Liver (tissue), 9 donors: ENCODE results near the gene AP5M1. TPM values are rescaled to one million over a fixed set of nuclear protein-coding genes. Genes with fewer than 3 reads are reported as not detected.

Experiments
- DNase-seq: peaks from one replicate; pipeline ENCODE4 v3.0.0-alpha.2; 2017; ENCODE audit warnings: low spot score
- H3K27ac ChIP-seq, 2 donors: one replicate each; pipeline ENCODE4 v1.7.0; 2013; ENCODE audit warnings: inconsistent platforms in 2 of 2, low read length in 2 of 2, control low read depth in 1 of 2, low read depth in 1 of 2, mild to moderate bottlenecking in 1 of 2
- H3K27me3 ChIP-seq, 4 donors: one replicate each; pipeline versions ENCODE4 v1.6.1 to v1.7.0; 2013; ENCODE audit warnings: low read length in 3 of 4, inconsistent platforms in 1 of 4, mild to moderate bottlenecking in 1 of 4, moderate library complexity in 1 of 4; ENCODE audit not compliant: control insufficient read depth in 4 of 4, insufficient read depth in 4 of 4
- H3K36me3 ChIP-seq, 4 donors: one replicate each; pipeline versions ENCODE4 v1.6.1 to v1.7.0; 2013; ENCODE audit warnings: low read length in 3 of 4, mild to moderate bottlenecking in 3 of 4, low read depth in 1 of 4, moderate library complexity in 1 of 4; ENCODE audit not compliant: control insufficient read depth in 4 of 4, insufficient read depth in 3 of 4
- H3K4me1 ChIP-seq, 4 donors: one replicate each; pipeline versions ENCODE4 v1.6.1 to v1.7.0; 2013; ENCODE audit warnings: low read length in 3 of 4, mild to moderate bottlenecking in 3 of 4, moderate library complexity in 1 of 4; ENCODE audit not compliant: control insufficient read depth in 4 of 4, insufficient read depth in 4 of 4
- H3K4me3 ChIP-seq, 3 donors: one replicate each; pipeline versions ENCODE4 v1.6.1 to v1.7.0; 2013; ENCODE audit warnings: low read length in 3 of 3, control low read depth in 1 of 3, low read depth in 1 of 3, mild to moderate bottlenecking in 1 of 3
- H3K9ac ChIP-seq, 2 donors: one replicate each; pipeline ENCODE4 v1.7.0; 2013; ENCODE audit warnings: low read length in 2 of 2, mild to moderate bottlenecking in 2 of 2, moderate library complexity in 2 of 2, control low read depth in 1 of 2, low read depth in 1 of 2
- H3K9me3 ChIP-seq, 4 donors: one replicate each; pipeline versions ENCODE4 v1.6.1 to v1.7.0; 2013; ENCODE audit warnings: low read length in 3 of 4; ENCODE audit not compliant: control insufficient read depth in 4 of 4
- CTCF ChIP-seq: fragments of 150-350 bp; IDR thresholded peaks from 2 replicates; pipeline ENCODE4 v1.5.1; 2017; ENCODE audit warnings: improper control_type of control experiment, low read depth, low read length; ENCODE audit not compliant: missing input control
- EGR1 ChIP-seq, 2 donors: IDR thresholded peaks; 2 replicates each; pipeline ENCODE4 v1.6.1; 2016 to 2018; ENCODE audit warnings: antibody characterized with exemption in 2 of 2, low read depth in 2 of 2
- FOXA1 ChIP-seq: IDR thresholded peaks from 2 replicates; pipeline ENCODE4 v1.6.1; 2016; ENCODE audit warnings: antibody characterized with exemption
- FOXA2 ChIP-seq: IDR thresholded peaks from 2 replicates; pipeline ENCODE4 v1.6.1; 2016; ENCODE audit warnings: antibody characterized with exemption
- GABPA ChIP-seq, 2 donors: IDR thresholded peaks in 1 of 2; conservative IDR thresholded peaks in 1 of 2; 2 replicates each; pipeline ENCODE4 v1.6.1; 2016; ENCODE audit warnings: antibody characterized with exemption in 2 of 2, mild to moderate bottlenecking in 1 of 2, moderate library complexity in 1 of 2
- HNF4A ChIP-seq, 2 donors: conservative IDR thresholded peaks; 2 replicates each; pipeline ENCODE4 v1.6.1; 2016; ENCODE audit warnings: antibody characterized with exemption in 2 of 2, mild to moderate bottlenecking in 2 of 2
- HNF4G ChIP-seq: IDR thresholded peaks from 2 replicates; pipeline ENCODE4 v1.6.1; 2016; ENCODE audit warnings: antibody characterized with exemption
- JUND ChIP-seq, 2 donors: IDR thresholded peaks; 2 replicates each; pipeline ENCODE4 v1.6.1; 2016; ENCODE audit warnings: antibody characterized with exemption in 2 of 2
- MAX ChIP-seq: IDR thresholded peaks from 2 replicates; pipeline ENCODE4 v1.6.1; 2016; ENCODE audit warnings: antibody characterized with exemption
- NR2F2 ChIP-seq: IDR thresholded peaks from 2 replicates; pipeline ENCODE4 v1.6.1; 2016; ENCODE audit warnings: antibody characterized with exemption
- RAD21 ChIP-seq, 2 donors: IDR thresholded peaks; 2 replicates each; pipeline ENCODE4 v1.6.1; 2016; ENCODE audit warnings: antibody characterized with exemption in 2 of 2, mild to moderate bottlenecking in 2 of 2
- REST ChIP-seq: IDR thresholded peaks from 2 replicates; pipeline ENCODE4 v1.6.1; 2016; ENCODE audit warnings: antibody characterized with exemption, mild to moderate bottlenecking
- RXRA ChIP-seq, 2 donors: IDR thresholded peaks; 2 replicates each; pipeline ENCODE4 v1.6.1; 2017 to 2018; ENCODE audit warnings: antibody characterized with exemption in 2 of 2, mild to moderate bottlenecking in 1 of 2
- SP1 ChIP-seq: IDR thresholded peaks from 2 replicates; pipeline ENCODE4 v1.6.1; 2018; ENCODE audit warnings: antibody characterized with exemption, mild to moderate bottlenecking
- TAF1 ChIP-seq: conservative IDR thresholded peaks from 2 replicates; pipeline ENCODE4 v1.6.1; 2016; ENCODE audit warnings: antibody characterized with exemption, mild to moderate bottlenecking
- ZBTB33 ChIP-seq: IDR thresholded peaks from 2 replicates; pipeline ENCODE4 v1.6.1; 2016; ENCODE audit warnings: antibody characterized with exemption
- WGBS: extraction: QIAGEN DNeasy Blood & Tissue Kit; methylation state at CpG from one replicate; pipeline ENCODE4 v1.1.7; 2013; 5-methylcytosine and 5-hydroxymethylcytosine counted together
- polyA plus RNA-seq, 2 donors: library from polyadenylated mRNA; stranded (reverse) in 1 of 2; unstranded in 1 of 2; fragments of 200-250 nt in 1 of 2; fragments of >200 nt in 1 of 2; fragmentation: Nextera tagmentation in 1 of 2; extraction: Ambion mirVana in 1 of 2; gene quantifications; one replicate each; pipeline versions ENCODE4 v1.2.1 to v1.2.3, GENCODE V29; 2013 to 2015
- total RNA-seq, 2 donors: library from RNA; depleted of rRNA; stranded (reverse); fragments of >200 nt; gene quantifications; one replicate each; pipeline ENCODE4 v1.2.3, GENCODE V29; 2014
- TF ChIP-seq, protein P1 (sequence below): IDR thresholded peaks from 2 replicates; pipeline ENCODE4 v1.6.1; 2016; ENCODE audit warnings: antibody characterized with exemption
- donor health status: healthy.
- donor health status: healthy.
- donor health status: healthy.
- donor health status: healthy.
- donor health status: healthy.

AP5M1 gene
- total and polyA plus RNA-seq, 4 donors = 11.8 to 17.5 (median 14.5) TPM

- Histone ChIP-seq H3K9me3 (no peaks in the 10 kb centered on the region), H3K4me1 (peaks cover 4 to 24% (median 15%) of the 10 kb centered on the region in 4 donors), H3K4me3 (no peak overlapping the region), H3K27ac (no peak overlapping the region), H3K27me3 (no peaks in the 10 kb centered on the region), H3K9ac (no peak overlapping the region), H3K36me3 (peaks cover 3 to 17% (median 7%) of the 10 kb centered on the region in 4 donors)
- no peak for DNase-seq
- WGBS = 30% methylated on average over 1 of the region's 1 CpG
- TF ChIP-seq SP1 (peak; percentile 34), RXRA (IDR thresholded peaks at IDR 0.05) (peak in 1 of 2 donors; percentile 10), FOXA2 (no peak), REST (no peak), HNF4G (peak; percentile 34), HNF4A (conservative IDR thresholded peaks at IDR 0.05) (peak; percentile 70 to 76)
These were observed 4.5 kb downstream of the AP5M1 start for GRCh38 chr14:57273236-57273635.

- Histone ChIP-seq H3K36me3 (peaks cover 3 to 17% (median 7%) of the 10 kb centered on the region in 4 donors), H3K27ac (no peak overlapping the region), H3K9me3 (no peaks in the 10 kb centered on the region), H3K4me1 (peaks cover 4 to 24% (median 15%) of the 10 kb centered on the region in 4 donors), H3K4me3 (no peak overlapping the region), H3K9ac (no peak overlapping the region), H3K27me3 (no peaks in the 10 kb centered on the region)
- TF ChIP-seq REST (no peak), NR2F2 (no peak), FOXA1 (no peak), JUND (IDR thresholded peaks at IDR 0.05) (no peak), RAD21 (IDR thresholded peaks at IDR 0.05) (no peak), FOXA2 (no peak), CTCF (no peak), HNF4G (no peak), GABPA (IDR thresholded peaks at IDR 0.05 in 1 of 2, conservative IDR thresholded peaks at IDR 0.05 in 1 of 2) (no peak), ZBTB33 (no peak), HNF4A (conservative IDR thresholded peaks at IDR 0.05) (no peak), TAF1 (no peak), RXRA (IDR thresholded peaks at IDR 0.05) (no peak), SP1 (no peak), MAX (no peak), EGR1 (IDR thresholded peaks at IDR 0.05; ENCODE audit: low read depth in 2 of 2) (no peak)
- TF ChIP-seq, protein P1, sequence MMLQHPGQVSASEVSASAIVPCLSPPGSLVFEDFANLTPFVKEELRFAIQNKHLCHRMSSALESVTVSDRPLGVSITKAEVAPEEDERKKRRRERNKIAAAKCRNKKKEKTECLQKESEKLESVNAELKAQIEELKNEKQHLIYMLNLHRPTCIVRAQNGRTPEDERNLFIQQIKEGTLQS = no peak
- 91% methylated on average over 2 of the region's 2 CpGs for WGBS
- DNase-seq = no peak
These were observed 5.8 kb downstream of the AP5M1 start for GRCh38 chr14:57274551-57274950.
